ENCODE data around the gene NR2F1.

DNA sequence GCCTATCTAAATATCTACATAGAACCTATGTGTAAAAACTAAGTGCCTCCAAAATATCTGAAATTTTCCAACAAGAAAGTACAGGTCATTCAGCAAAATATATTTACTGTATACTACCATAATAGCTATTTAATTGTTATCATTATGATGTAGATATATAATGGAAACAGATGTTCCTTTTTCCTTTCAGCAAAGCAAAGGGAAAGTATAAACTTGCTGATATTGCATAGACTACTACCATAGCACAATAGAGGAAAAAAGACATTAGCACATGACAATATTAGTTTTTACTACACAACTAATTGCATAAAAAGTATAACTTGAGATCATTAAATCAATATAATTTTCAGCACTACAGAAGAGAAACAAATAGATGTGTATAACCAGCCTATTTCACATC, 16.9 kb upstream of the NR2F1 start:
- no peak for TF ChIP-seq POLR2A (IDR thresholded peaks at IDR 0.05)
- TF ChIP-seq, protein P1, sequence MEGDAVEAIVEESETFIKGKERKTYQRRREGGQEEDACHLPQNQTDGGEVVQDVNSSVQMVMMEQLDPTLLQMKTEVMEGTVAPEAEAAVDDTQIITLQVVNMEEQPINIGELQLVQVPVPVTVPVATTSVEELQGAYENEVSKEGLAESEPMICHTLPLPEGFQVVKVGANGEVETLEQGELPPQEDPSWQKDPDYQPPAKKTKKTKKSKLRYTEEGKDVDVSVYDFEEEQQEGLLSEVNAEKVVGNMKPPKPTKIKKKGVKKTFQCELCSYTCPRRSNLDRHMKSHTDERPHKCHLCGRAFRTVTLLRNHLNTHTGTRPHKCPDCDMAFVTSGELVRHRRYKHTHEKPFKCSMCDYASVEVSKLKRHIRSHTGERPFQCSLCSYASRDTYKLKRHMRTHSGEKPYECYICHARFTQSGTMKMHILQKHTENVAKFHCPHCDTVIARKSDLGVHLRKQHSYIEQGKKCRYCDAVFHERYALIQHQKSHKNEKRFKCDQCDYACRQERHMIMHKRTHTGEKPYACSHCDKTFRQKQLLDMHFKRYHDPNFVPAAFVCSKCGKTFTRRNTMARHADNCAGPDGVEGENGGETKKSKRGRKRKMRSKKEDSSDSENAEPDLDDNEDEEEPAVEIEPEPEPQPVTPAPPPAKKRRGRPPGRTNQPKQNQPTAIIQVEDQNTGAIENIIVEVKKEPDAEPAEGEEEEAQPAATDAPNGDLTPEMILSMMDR (IDR thresholded peaks at IDR 0.05): no peak
